ENCODE results near the gene IL17B.

IL17B gene

GRCh38 chr5:149426931-149427330 lies 47.8 kb upstream of the IL17B start:
- peaks cover 18% of the 10 kb centered on the region for H3K4me1 ChIP-seq (ENCODE audit: control insufficient read depth, low read length)

GRCh38 chr5:149425729-149426128 lies 46.6 kb upstream of the IL17B start:
- TF ChIP-seq, protein P1, sequence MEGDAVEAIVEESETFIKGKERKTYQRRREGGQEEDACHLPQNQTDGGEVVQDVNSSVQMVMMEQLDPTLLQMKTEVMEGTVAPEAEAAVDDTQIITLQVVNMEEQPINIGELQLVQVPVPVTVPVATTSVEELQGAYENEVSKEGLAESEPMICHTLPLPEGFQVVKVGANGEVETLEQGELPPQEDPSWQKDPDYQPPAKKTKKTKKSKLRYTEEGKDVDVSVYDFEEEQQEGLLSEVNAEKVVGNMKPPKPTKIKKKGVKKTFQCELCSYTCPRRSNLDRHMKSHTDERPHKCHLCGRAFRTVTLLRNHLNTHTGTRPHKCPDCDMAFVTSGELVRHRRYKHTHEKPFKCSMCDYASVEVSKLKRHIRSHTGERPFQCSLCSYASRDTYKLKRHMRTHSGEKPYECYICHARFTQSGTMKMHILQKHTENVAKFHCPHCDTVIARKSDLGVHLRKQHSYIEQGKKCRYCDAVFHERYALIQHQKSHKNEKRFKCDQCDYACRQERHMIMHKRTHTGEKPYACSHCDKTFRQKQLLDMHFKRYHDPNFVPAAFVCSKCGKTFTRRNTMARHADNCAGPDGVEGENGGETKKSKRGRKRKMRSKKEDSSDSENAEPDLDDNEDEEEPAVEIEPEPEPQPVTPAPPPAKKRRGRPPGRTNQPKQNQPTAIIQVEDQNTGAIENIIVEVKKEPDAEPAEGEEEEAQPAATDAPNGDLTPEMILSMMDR (IDR thresholded peaks at IDR 0.05; ENCODE audit: low read depth, low read length, poor library complexity, severe bottlenecking), result no peak
- TF ChIP-seq EZH2phosphoT487 (IDR thresholded peaks at IDR 0.05; ENCODE audit: borderline replicate concordance, low read length), result no peak
- H4K20me1 ChIP-seq (ENCODE audit: control insufficient read depth, insufficient read depth, low read depth, low read length), result no peaks in the 10 kb centered on the region
- H3K79me2 ChIP-seq (ENCODE audit: control insufficient read depth, low read length), result no peaks in the 10 kb centered on the region
- no peaks in the 10 kb centered on the region for H3K36me3 ChIP-seq (ENCODE audit: control insufficient read depth, low read length)
- no peaks in the 10 kb centered on the region for H3K9me2 ChIP-seq (replicated peaks; ENCODE audit: control insufficient read depth, low read length)
- H3K9me3 ChIP-seq (ENCODE audit: control insufficient read depth, insufficient read depth, low read length), result no peaks in the 10 kb centered on the region
- H3K4me2 ChIP-seq (ENCODE audit: low read length), result no peak overlapping the region
- H3K27ac ChIP-seq (ENCODE audit: low read depth, low read length), result no peak overlapping the region
- H3K4me1 ChIP-seq (ENCODE audit: control insufficient read depth, low read length), result peaks cover 26% of the 10 kb centered on the region
- peaks cover 6% of the 10 kb centered on the region; the same call in 1 of the 2 replicates for H3K27me3 ChIP-seq (ENCODE audit: control insufficient read depth, low read length)
- H3K4me3 ChIP-seq (ENCODE audit: low read length), result no peak overlapping the region
- no peaks in the 10 kb centered on the region for H3F3A ChIP-seq (ENCODE audit: control insufficient read depth, insufficient read depth)

More at GRCh38 chr5:149426931-149427330, 47.8 kb upstream of the IL17B start:
- no peaks in the 10 kb centered on the region for H3K9me2 ChIP-seq (replicated peaks; ENCODE audit: control insufficient read depth, low read length)
- H3K4me2 ChIP-seq (ENCODE audit: low read length), result no peak overlapping the region
- no peak overlapping the region for H3K4me3 ChIP-seq (ENCODE audit: low read length)
- no peak overlapping the region for H3K27ac ChIP-seq (ENCODE audit: low read depth, low read length)
- TF ChIP-seq, protein P1 (IDR thresholded peaks at IDR 0.05; ENCODE audit: low read depth, low read length, poor library complexity, severe bottlenecking), result no peak
- no peak for TF ChIP-seq EZH2phosphoT487 (IDR thresholded peaks at IDR 0.05; ENCODE audit: borderline replicate concordance, low read length)
- no peaks in the 10 kb centered on the region for H3K79me2 ChIP-seq (ENCODE audit: control insufficient read depth, low read length)
- H3K36me3 ChIP-seq (ENCODE audit: control insufficient read depth, low read length), result no peaks in the 10 kb centered on the region
- no peaks in the 10 kb centered on the region for H3K9me3 ChIP-seq (ENCODE audit: control insufficient read depth, insufficient read depth, low read length)
- H3F3A ChIP-seq (ENCODE audit: control insufficient read depth, insufficient read depth), result no peaks in the 10 kb centered on the region
- peaks cover 6% of the 10 kb centered on the region; the same call in 1 of the 2 replicates for H3K27me3 ChIP-seq (ENCODE audit: control insufficient read depth, low read length)
- no peaks in the 10 kb centered on the region for H4K20me1 ChIP-seq (ENCODE audit: control insufficient read depth, insufficient read depth, low read depth, low read length)

- peaks cover 6% of the 10 kb centered on the region; the same call in 1 of the 2 replicates for H3K27me3 ChIP-seq (ENCODE audit: control insufficient read depth, low read length)
- H3K4me1 ChIP-seq (ENCODE audit: control insufficient read depth, low read length), result peaks cover 25% of the 10 kb centered on the region
- no peak overlapping the region for H3K4me3 ChIP-seq (ENCODE audit: low read length)
- H3K27ac ChIP-seq (ENCODE audit: low read depth, low read length), result no peak overlapping the region
- H3K4me2 ChIP-seq (ENCODE audit: low read length), result no peak overlapping the region
- TF ChIP-seq, protein P1 (IDR thresholded peaks at IDR 0.05; ENCODE audit: low read depth, low read length, poor library complexity, severe bottlenecking), result no peak
- TF ChIP-seq EZH2phosphoT487 (IDR thresholded peaks at IDR 0.05; ENCODE audit: borderline replicate concordance, low read length), result no peak
- H3K9me3 ChIP-seq (ENCODE audit: control insufficient read depth, insufficient read depth, low read length), result no peaks in the 10 kb centered on the region
- no peaks in the 10 kb centered on the region for H3F3A ChIP-seq (ENCODE audit: control insufficient read depth, insufficient read depth)
- H3K36me3 ChIP-seq (ENCODE audit: control insufficient read depth, low read length), result no peaks in the 10 kb centered on the region
- H4K20me1 ChIP-seq (ENCODE audit: control insufficient read depth, insufficient read depth, low read depth, low read length), result no peaks in the 10 kb centered on the region
- H3K9me2 ChIP-seq (replicated peaks; ENCODE audit: control insufficient read depth, low read length), result no peaks in the 10 kb centered on the region
- H3K79me2 ChIP-seq (ENCODE audit: control insufficient read depth, low read length), result no peaks in the 10 kb centered on the region
Measured at GRCh38 chr5:149424371-149425315, 45.6 kb upstream of the IL17B start.

All from DOHH2 (cell line).